Peyer's patch (tissue), 4 donors: ENCODE measurements around the gene CD37.

ENCODE experiments used
- CTCF ChIP-seq, 6 experiments: fragments of 450-650 bp in 4 of 6; fragments of 200-600 bp in 2 of 6; sonication (generic) in 1 of 6; IDR thresholded peaks; one replicate each; pipeline ENCODE4 v1.5.1; 2017 to 2019; ENCODE audit warnings: antibody characterized with exemption in 6 of 6, mild to moderate bottlenecking in 3 of 6, moderate library complexity in 1 of 6
- POLR2A ChIP-seq, 2 donors: fragments of 450-650 bp; IDR thresholded peaks; one replicate each; pipeline ENCODE4 v1.5.1; 2017; ENCODE audit warnings: antibody characterized with exemption in 2 of 2, mild to moderate bottlenecking in 2 of 2, moderate library complexity in 2 of 2

- TF ChIP-seq POLR2A (IDR thresholded peaks at IDR 0.05) (no peak), CTCF (IDR thresholded peaks at IDR 0.05) (no peak)
These were observed 44.7 kb upstream of the CD37 start for GRCh38 chr19:49290517-49290916.
